Breast epithelium (tissue), 4 donors: ENCODE data around the gene KIF3B. TPM values are rescaled to one million over a fixed set of nuclear protein-coding genes. Genes with fewer than 3 reads are reported as not detected.
"Not testable (repeated sequence)": the region's sequence is repeated elsewhere in the genome, so short reads cannot be mapped to it uniquely, and the experiment has no call there.

Source experiments
- DNase-seq, 2 donors: peaks; one replicate each; pipeline ENCODE4 v3.0.0-alpha.2; 2019; ENCODE audit warnings: low spot score in 2 of 2
- H3K27ac ChIP-seq, 2 donors: fragments of 200-600 bp; sonication (generic) in 1 of 2; one replicate each; pipeline ENCODE4 v1.5.1; 2016 to 2019; ENCODE audit warnings: mild to moderate bottlenecking in 1 of 2
- H3K27me3 ChIP-seq, 2 donors: fragments of 200-600 bp; sonication (generic) in 1 of 2; one replicate each; pipeline versions ENCODE4 v1.5.1 to v1.6.0; 2017 to 2019; ENCODE audit warnings: control low read depth in 1 of 2, mild to moderate bottlenecking in 1 of 2
- H3K36me3 ChIP-seq: fragments of 200-600 bp; one replicate; pipeline ENCODE4 v1.5.1; 2019
- H3K4me1 ChIP-seq, 2 donors: fragments of 200-600 bp; sonication (generic); one replicate each; pipeline ENCODE4 v1.5.1; 2016 to 2019; ENCODE audit warnings: control low read depth in 1 of 2
- H3K4me3 ChIP-seq, 3 donors: fragments of 200-600 bp; sonication (generic); 1 replicate in 2 of 3; 2 replicates in 1 of 3; pipeline ENCODE4 v1.5.1; 2016 to 2019; ENCODE audit warnings: mild to moderate bottlenecking in 3 of 3, moderate library complexity in 2 of 3
- H3K9me3 ChIP-seq, 2 donors: fragments of 200-600 bp; sonication (generic) in 1 of 2; one replicate each; pipeline ENCODE4 v1.5.1; 2016 to 2019; ENCODE audit warnings: control low read depth in 1 of 2
- POLR2A ChIP-seq: fragments of 450-650 bp; IDR thresholded peaks from one replicate; pipeline ENCODE4 v1.6.1; 2016; ENCODE audit warnings: antibody characterized with exemption, mild to moderate bottlenecking, moderate library complexity
- POLR2AphosphoS5 ChIP-seq, 3 donors: sonication (generic); formaldehyde crosslinking; IDR thresholded peaks; one replicate each; pipeline ENCODE4 v1.6.1; 2017; ENCODE audit warnings: antibody characterized with exemption in 3 of 3
- intact Hi-C: fragments of 100-400 bp; cut with DNase I; formaldehyde crosslinking; loops from one replicate; pipeline ENCODE4 v1.15.1; 2023; ENCODE audit warnings: low total_unique reads
- total RNA-seq, 3 donors: library from RNA; depleted of rRNA; stranded (reverse); fragments of >200 nt; gene quantifications; one replicate each; pipeline ENCODE4 v1.1.0, GENCODE V29; 2016
- TF ChIP-seq, protein P1 (sequence below), 3 donors: fragments of 450-650 bp; IDR thresholded peaks; one replicate each; pipeline ENCODE4 v1.5.1; 2016 to 2017; ENCODE audit warnings: antibody characterized with exemption in 3 of 3, mild to moderate bottlenecking in 3 of 3, moderate library complexity in 3 of 3

KIF3B gene
- total RNA-seq, 3 donors from 2014 or later: 23.7 to 28.6 (median 24.6) TPM

DNA sequence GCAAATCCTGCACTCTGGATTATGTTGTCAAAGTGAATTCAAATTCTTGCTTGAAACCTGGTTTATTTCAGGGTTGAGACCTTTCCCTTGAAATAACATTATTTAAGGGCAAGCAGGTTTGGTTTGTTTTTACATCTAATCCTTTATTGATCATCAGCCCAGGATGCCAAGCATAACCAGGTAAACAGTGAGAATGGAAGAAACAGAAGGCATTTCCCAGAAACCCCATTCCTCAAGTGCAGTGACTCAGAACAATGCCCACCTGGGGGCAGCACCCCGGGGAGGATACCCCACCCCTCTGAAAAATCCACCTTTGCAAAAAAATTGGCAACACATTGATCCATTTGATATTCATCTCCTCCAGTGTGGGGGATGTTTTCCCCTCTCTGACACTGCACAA is 37.2 kb upstream of the KIF3B start:
- Histone ChIP-seq H3K4me3 (no peak overlapping the region), H3K4me1 (no peaks in the 10 kb centered on the region), H3K27ac (no peak overlapping the region), H3K9me3 (no peaks in the 10 kb centered on the region), H3K27me3 (no peaks in the 10 kb centered on the region), H3K36me3 (no peaks in the 10 kb centered on the region)
- DNase-seq: no peak
- no peak for TF ChIP-seq POLR2A
- TF ChIP-seq, protein P1, sequence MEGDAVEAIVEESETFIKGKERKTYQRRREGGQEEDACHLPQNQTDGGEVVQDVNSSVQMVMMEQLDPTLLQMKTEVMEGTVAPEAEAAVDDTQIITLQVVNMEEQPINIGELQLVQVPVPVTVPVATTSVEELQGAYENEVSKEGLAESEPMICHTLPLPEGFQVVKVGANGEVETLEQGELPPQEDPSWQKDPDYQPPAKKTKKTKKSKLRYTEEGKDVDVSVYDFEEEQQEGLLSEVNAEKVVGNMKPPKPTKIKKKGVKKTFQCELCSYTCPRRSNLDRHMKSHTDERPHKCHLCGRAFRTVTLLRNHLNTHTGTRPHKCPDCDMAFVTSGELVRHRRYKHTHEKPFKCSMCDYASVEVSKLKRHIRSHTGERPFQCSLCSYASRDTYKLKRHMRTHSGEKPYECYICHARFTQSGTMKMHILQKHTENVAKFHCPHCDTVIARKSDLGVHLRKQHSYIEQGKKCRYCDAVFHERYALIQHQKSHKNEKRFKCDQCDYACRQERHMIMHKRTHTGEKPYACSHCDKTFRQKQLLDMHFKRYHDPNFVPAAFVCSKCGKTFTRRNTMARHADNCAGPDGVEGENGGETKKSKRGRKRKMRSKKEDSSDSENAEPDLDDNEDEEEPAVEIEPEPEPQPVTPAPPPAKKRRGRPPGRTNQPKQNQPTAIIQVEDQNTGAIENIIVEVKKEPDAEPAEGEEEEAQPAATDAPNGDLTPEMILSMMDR (IDR thresholded peaks at IDR 0.05): no peak
- TF ChIP-seq POLR2AphosphoS5 (IDR thresholded peaks at IDR 0.05): no peak
- intact Hi-C loops: no loop called here

DNA sequence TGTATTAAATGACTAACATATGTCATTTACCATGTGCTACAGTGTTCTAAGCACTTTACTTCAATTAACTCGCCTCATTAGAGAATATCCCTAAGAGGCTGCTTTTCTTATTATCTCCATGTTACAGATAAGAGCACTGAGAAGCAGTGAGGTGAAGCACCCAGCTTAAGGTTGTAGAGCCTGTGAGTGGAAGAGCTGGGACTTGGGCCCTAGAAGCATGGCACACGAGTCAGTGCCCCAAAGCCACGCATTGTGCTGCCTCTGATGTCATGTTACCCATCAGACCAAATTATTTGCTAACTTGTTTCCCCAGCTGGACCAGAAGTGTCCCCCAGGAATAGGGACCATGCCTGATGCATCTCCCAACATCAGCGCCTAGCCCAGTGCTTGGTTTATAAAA is 35.6 kb upstream of the KIF3B start:
- Histone ChIP-seq H3K27me3 (no peaks in the 10 kb centered on the region), H3K4me1 (no peaks in the 10 kb centered on the region), H3K9me3 (no peaks in the 10 kb centered on the region), H3K4me3 (no peak overlapping the region), H3K36me3 (no peaks in the 10 kb centered on the region), H3K27ac (no peak overlapping the region)
- intact Hi-C loops: no loop called here
- TF ChIP-seq POLR2A: no peak
- TF ChIP-seq, protein P1 (IDR thresholded peaks at IDR 0.05): no peak
- TF ChIP-seq POLR2AphosphoS5 (IDR thresholded peaks at IDR 0.05): no peak
- DNase-seq: no peak

DNA sequence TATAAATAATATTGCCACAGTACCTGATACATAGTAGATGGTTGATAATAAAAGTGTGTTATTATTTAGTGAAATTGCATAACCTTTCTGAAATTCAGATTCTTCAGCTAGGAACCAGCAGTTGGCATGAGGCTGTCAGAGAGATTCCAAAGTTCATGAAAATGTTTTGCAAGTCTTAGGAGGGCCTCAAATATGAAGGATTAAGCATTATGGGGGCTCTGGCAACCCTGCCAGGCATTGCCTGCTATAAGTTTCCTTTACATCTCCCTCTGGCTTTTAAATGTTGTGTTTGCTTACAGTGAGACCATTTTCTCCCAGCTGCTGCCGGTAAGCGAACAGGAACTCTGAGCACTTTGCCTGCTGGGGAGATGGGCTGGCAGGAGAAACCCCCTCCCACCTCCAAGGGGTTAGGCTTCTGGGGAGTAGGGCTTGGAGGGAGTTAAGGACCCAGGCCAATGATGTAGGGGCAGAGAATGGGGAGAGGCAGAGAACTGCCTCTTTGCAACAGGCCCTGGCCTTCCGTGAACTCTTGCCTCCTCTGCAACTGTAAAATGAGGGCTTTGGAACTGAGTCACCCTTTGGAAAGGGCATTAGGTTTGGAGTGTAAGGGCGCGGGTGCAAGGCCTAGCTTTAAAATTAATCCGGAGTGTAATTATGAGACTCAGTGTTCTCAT is 33.2 kb upstream of the KIF3B start:
- H3K9me3 ChIP-seq: no peaks in the 10 kb centered on the region
- no peak overlapping the region for H3K4me3 ChIP-seq
- no peaks in the 10 kb centered on the region for H3K36me3 ChIP-seq
- no peak for DNase-seq
- H3K27ac ChIP-seq: no peak overlapping the region
- TF ChIP-seq, protein P1 (IDR thresholded peaks at IDR 0.05): no peak
- no peak for TF ChIP-seq POLR2AphosphoS5 (IDR thresholded peaks at IDR 0.05)
- no peak for TF ChIP-seq POLR2A
- no peaks in the 10 kb centered on the region for H3K4me1 ChIP-seq
- H3K27me3 ChIP-seq: no peaks in the 10 kb centered on the region
- intact Hi-C loops: no loop called here

DNA sequence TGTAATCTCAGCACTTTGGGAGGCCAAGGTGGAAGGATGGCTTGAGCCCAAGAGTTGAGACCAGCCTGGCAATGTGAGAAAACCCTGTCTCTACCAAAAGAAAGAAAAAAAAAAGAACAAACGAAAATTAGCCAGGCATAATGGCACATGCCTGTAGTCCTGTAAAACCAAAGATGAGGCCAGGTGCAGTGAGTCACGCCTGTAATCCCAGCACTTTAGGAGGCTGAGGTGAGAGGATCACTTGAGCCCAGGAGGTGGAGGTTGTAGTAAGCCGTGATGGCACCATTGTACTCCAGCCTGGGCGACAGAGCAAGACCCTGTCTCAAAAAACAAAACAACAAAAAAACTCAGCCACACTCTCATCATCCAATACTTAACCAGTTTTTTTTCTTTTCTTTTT is 32.5 kb upstream of the KIF3B start:
- H3K36me3 ChIP-seq: no peaks in the 10 kb centered on the region
- intact Hi-C loops: no loop called here
- TF ChIP-seq POLR2A: no peak
- no peak for TF ChIP-seq POLR2AphosphoS5 (IDR thresholded peaks at IDR 0.05)
- TF ChIP-seq, protein P1 (IDR thresholded peaks at IDR 0.05): no peak
- no peak overlapping the region for H3K27ac ChIP-seq
- H3K4me3 ChIP-seq: no peak overlapping the region
- H3K9me3 ChIP-seq: no peaks in the 10 kb centered on the region
- H3K4me1 ChIP-seq: no peaks in the 10 kb centered on the region
- no peak for DNase-seq
- no peaks in the 10 kb centered on the region for H3K27me3 ChIP-seq

DNA sequence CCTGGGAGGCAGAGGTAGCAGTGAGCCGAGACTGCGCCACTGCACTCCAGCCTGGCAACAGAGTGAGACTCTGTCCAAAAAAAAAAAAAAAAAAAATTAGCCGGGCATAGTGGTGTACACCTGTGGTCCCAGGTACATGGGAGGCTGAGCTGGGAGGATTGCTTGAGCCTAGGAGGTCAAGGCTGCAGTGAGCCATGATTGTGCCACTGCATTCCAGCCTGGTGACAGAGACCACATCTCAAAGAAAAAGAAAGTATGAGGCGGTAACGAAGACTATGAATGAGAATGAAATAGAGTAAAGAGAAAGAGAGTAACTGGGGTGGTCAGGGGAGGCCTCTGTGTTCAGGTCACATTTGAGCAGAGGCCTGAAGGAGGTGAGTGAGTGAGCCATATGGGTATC is 31.2 kb upstream of the KIF3B start:
- H3K27ac ChIP-seq, H3K4me3 ChIP-seq, H3K9me3 ChIP-seq, H3K4me1 ChIP-seq, H3K27me3 ChIP-seq, intact Hi-C loops, DNase-seq, H3K36me3 ChIP-seq: not testable (repeated sequence)

DNA sequence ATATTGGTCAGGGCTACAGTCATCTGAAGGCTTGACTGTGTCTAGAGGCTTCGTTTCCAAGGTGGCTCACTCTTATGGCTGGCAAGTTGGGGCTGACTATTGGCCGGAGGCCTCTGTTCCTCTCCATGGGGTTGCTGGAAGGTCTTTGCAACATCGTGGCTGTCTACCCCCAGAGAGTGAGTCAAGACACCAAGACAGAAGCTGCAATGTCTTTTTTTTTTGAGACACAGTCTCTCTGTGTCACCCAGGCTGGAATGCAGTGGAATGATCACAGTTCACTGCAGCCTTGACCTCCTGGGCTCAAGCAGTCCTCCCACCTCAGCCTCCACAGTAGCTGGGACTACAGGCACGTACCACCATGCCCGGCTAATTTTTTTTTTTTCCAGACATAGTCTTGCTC is 29.4 kb upstream of the KIF3B start:
- Histone ChIP-seq H3K9me3 (no peaks in the 10 kb centered on the region), H3K4me3 (no peak overlapping the region), H3K36me3 (no peaks in the 10 kb centered on the region), H3K27me3 (no peaks in the 10 kb centered on the region), H3K4me1 (no peaks in the 10 kb centered on the region), H3K27ac (no peak overlapping the region)
- DNase-seq: no peak
- TF ChIP-seq, protein P1 (IDR thresholded peaks at IDR 0.05): no peak
- TF ChIP-seq POLR2A (no peak), POLR2AphosphoS5 (IDR thresholded peaks at IDR 0.05) (no peak)
- intact Hi-C loops: no loop called here
